Neural cell (in vitro differentiated cells): Measurements from ENCODE around the gene KRT37. TPM values are rescaled to one million over a fixed set of nuclear protein-coding genes. Genes with fewer than 3 reads are reported as not detected.

Source experiments
- H2AFZ ChIP-seq: fragments of 200-600, 300-800 bp; sonication (generic), shearing (Covaris generic); 2 replicates; pipeline ENCODE4 v1.6.0; 2014; ENCODE audit warnings: low read depth, mild to moderate bottlenecking, antibody characterized with exemption, low read length, moderate library complexity
- H3F3A ChIP-seq: fragments of 200-600 bp; shearing (Covaris generic); 2 replicates; pipeline ENCODE4 v1.6.1; 2016; ENCODE audit warnings: mild to moderate bottlenecking, moderate library complexity, mixed read lengths, antibody characterized with exemption, low read length; ENCODE audit not compliant: insufficient read depth, poor library complexity, severe bottlenecking
- H3K27ac ChIP-seq: fragments of 200-600, 300-800 bp; sonication (generic), shearing (Covaris generic); 2 replicates; pipeline ENCODE4 v1.5.1; 2014; ENCODE audit warnings: mild to moderate bottlenecking, low read length, moderate library complexity
- H3K27me3 ChIP-seq: fragments of 300-800, 200-600 bp; sonication (generic), shearing (Covaris generic); 2 replicates; pipeline ENCODE4 v1.6.0; 2014; ENCODE audit warnings: mild to moderate bottlenecking, low read depth, low read length, moderate library complexity; ENCODE audit not compliant: insufficient read depth
- H3K36me3 ChIP-seq: fragments of 300-800, 200-600 bp; sonication (generic), shearing (Covaris generic); 2 replicates; pipeline ENCODE4 v1.5.1; 2014; ENCODE audit warnings: mild to moderate bottlenecking, antibody characterized with exemption, low read length, moderate library complexity; ENCODE audit not compliant: insufficient read depth
- H3K4me2 ChIP-seq: fragments of 300-800, 200-600 bp; sonication (generic), shearing (Covaris generic); 2 replicates; pipeline ENCODE4 v1.6.0; 2014; ENCODE audit warnings: mild to moderate bottlenecking, low read length
- H3K4me3 ChIP-seq: fragments of 300-800, 200-600 bp; sonication (generic), shearing (Covaris generic); 2 replicates; pipeline ENCODE4 v1.5.1; 2014; ENCODE audit warnings: mild to moderate bottlenecking, low read length, moderate library complexity
- H3K79me2 ChIP-seq: fragments of 200-600 bp; shearing (Covaris generic); replicated peaks from 2 replicates; pipeline ENCODE4 v1.6.0; 2014; ENCODE audit warnings: mild to moderate bottlenecking, low read length, moderate library complexity; ENCODE audit not compliant: insufficient read depth
- H3K9ac ChIP-seq: fragments of 300-800, 200-600 bp; sonication (generic), shearing (Covaris generic); 2 replicates; pipeline ENCODE4 v1.6.1; 2016; ENCODE audit warnings: mild to moderate bottlenecking, low read length, mixed read lengths
- H3K9me2 ChIP-seq: fragments of 200-600 bp; shearing (Covaris generic); 2 replicates; pipeline ENCODE4 v1.6.1; 2016; ENCODE audit warnings: mild to moderate bottlenecking, low read length, mixed read lengths; ENCODE audit not compliant: insufficient read depth
- H3K9me3 ChIP-seq: fragments of 200-600, 300-800 bp; sonication (generic), shearing (Covaris generic); 2 replicates; pipeline ENCODE4 v1.6.1; 2016; ENCODE audit warnings: mild to moderate bottlenecking, mixed run types, low read length, moderate library complexity, mixed read lengths
- H4K20me1 ChIP-seq: fragments of 200-600 bp; shearing (Covaris generic); 2 replicates; pipeline ENCODE4 v1.6.1; 2016; ENCODE audit warnings: mild to moderate bottlenecking, mixed run types; ENCODE audit not compliant: insufficient read depth
- EP300 ChIP-seq: fragments of 450-650 bp; conservative IDR thresholded peaks from 2 replicates; pipeline ENCODE4 v1.6.1; 2014; ENCODE audit warnings: antibody characterized with exemption, mild to moderate bottlenecking, moderate library complexity; ENCODE audit not compliant: poor library complexity, severe bottlenecking
- EZH2 ChIP-seq: fragments of 200-600, 300-800 bp; shearing (Covaris generic), sonication (generic); IDR thresholded peaks from 2 replicates; pipeline ENCODE4 v1.6.1; 2014; ENCODE audit warnings: antibody characterized with exemption, low read length, borderline replicate concordance, mild to moderate bottlenecking; ENCODE audit not compliant: insufficient read depth, poor library complexity, severe bottlenecking
- MXI1 ChIP-seq: fragments of 450-650 bp; conservative IDR thresholded peaks from 2 replicates; pipeline ENCODE4 v1.6.1; 2014; ENCODE audit warnings: antibody characterized with exemption, mild to moderate bottlenecking; ENCODE audit not compliant: poor library complexity, severe bottlenecking
- POLR2AphosphoS5 ChIP-seq: IDR thresholded peaks from 2 replicates; pipeline ENCODE4 v1.6.1; 2012
- RAD21 ChIP-seq: fragments of 450-650 bp; conservative IDR thresholded peaks from 2 replicates; pipeline ENCODE4 v1.6.1; 2014; ENCODE audit warnings: antibody characterized with exemption, mild to moderate bottlenecking, moderate library complexity
- SMC3 ChIP-seq: fragments of 450-650 bp; conservative IDR thresholded peaks from 2 replicates; pipeline ENCODE4 v1.6.1; 2014; ENCODE audit warnings: antibody characterized with exemption, mild to moderate bottlenecking, moderate library complexity; ENCODE audit not compliant: poor library complexity
- TAF1 ChIP-seq: IDR thresholded peaks from 2 replicates; pipeline ENCODE4 v1.6.1; 2012; ENCODE audit warnings: low read depth
- polyA plus RNA-seq: library from polyadenylated mRNA; depleted of rRNA; stranded (reverse); fragments of >200 nt; gene quantifications from 2 replicates; pipeline ENCODE4 v1.2.3, GENCODE V29; 2014
- TF ChIP-seq, protein P1 (sequence below): IDR thresholded peaks from 2 replicates; pipeline ENCODE4 v1.6.1; 2012; ENCODE audit warnings: borderline replicate concordance
- TF ChIP-seq, protein P2 (sequence below): fragments of 450-650 bp; IDR thresholded peaks from 2 replicates; pipeline ENCODE4 v1.5.1; 2014; ENCODE audit warnings: antibody characterized with exemption, mild to moderate bottlenecking, moderate library complexity; ENCODE audit not compliant: poor library complexity, severe bottlenecking

Gene KRT37
- polyA plus RNA-seq, 1 donor from 2014 or later = not detected

DNA sequence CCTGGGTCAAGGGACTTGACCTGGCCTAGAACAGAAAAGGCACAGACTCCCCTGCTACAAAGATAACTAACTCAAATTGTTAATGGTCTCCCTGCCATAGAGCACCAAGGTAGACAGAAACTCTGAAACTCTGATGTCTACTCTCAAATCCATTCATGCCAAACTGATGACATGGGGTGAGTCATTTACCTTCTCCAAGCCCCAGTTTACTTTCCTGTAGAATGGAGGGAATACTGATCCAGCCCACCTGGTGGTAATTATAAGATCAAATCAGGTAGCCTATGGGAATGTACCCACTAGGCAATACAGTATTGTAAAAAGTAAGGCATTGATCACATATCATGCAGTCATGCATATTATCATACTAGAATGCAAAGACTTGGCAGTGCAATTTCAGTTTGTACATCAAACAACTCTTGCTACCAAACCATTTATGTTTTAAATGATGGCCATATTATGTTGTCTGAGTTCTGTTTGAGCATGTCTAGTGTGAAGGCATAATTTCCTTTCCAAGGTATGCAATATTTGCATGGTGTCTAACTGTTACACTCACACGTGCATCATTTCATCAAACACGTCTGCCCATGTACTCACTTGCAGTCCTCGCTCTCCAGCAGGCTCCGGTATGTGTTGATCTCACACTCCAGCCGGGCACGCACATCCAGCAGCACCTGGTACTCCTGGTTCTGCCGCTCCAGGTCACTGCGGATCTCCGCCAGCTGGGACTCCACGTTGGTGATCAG lies 30.0 kb downstream of the KRT37 start:
- H3K4me3 ChIP-seq = no peak overlapping the region

DNA sequence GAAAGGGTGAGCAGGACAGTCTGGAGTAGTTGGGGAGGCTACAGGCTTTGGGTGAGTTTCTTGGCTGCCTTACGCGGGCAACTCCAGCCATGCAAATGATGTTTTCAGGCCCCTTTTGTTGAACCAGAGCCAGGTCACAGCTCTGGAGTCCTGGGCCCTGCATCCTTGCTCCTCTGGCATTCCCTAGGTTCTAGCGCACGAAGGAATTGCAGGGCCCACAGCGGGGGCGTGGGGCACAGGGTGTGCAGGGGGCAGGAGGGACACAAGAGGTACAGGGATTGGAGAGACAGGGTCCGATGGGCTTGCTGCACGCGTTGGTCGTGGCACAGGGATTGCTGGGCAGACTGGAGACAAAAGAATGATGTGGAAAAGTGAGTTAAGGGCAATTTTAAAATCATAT lies 30.6 kb downstream of the KRT37 start:
- Histone ChIP-seq H3K27ac (no peak overlapping the region), H3K27me3 (no peaks in the 10 kb centered on the region), H3K79me2 (no peaks in the 10 kb centered on the region), H3K9ac (no peak overlapping the region), H2AFZ (no peak overlapping the region), H3K9me2 (no peaks in the 10 kb centered on the region), H3K4me2 (no peak overlapping the region), H3F3A (no peaks in the 10 kb centered on the region), H4K20me1 (no peaks in the 10 kb centered on the region), H3K36me3 (no peaks in the 10 kb centered on the region), H3K9me3 (no peaks in the 10 kb centered on the region), H3K4me3 (no peak overlapping the region)
- TF ChIP-seq POLR2AphosphoS5 = no peak
- no peak for TF ChIP-seq RAD21
- TF ChIP-seq, protein P1, sequence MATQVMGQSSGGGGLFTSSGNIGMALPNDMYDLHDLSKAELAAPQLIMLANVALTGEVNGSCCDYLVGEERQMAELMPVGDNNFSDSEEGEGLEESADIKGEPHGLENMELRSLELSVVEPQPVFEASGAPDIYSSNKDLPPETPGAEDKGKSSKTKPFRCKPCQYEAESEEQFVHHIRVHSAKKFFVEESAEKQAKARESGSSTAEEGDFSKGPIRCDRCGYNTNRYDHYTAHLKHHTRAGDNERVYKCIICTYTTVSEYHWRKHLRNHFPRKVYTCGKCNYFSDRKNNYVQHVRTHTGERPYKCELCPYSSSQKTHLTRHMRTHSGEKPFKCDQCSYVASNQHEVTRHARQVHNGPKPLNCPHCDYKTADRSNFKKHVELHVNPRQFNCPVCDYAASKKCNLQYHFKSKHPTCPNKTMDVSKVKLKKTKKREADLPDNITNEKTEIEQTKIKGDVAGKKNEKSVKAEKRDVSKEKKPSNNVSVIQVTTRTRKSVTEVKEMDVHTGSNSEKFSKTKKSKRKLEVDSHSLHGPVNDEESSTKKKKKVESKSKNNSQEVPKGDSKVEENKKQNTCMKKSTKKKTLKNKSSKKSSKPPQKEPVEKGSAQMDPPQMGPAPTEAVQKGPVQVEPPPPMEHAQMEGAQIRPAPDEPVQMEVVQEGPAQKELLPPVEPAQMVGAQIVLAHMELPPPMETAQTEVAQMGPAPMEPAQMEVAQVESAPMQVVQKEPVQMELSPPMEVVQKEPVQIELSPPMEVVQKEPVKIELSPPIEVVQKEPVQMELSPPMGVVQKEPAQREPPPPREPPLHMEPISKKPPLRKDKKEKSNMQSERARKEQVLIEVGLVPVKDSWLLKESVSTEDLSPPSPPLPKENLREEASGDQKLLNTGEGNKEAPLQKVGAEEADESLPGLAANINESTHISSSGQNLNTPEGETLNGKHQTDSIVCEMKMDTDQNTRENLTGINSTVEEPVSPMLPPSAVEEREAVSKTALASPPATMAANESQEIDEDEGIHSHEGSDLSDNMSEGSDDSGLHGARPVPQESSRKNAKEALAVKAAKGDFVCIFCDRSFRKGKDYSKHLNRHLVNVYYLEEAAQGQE = no peak
- TF ChIP-seq, protein P2, sequence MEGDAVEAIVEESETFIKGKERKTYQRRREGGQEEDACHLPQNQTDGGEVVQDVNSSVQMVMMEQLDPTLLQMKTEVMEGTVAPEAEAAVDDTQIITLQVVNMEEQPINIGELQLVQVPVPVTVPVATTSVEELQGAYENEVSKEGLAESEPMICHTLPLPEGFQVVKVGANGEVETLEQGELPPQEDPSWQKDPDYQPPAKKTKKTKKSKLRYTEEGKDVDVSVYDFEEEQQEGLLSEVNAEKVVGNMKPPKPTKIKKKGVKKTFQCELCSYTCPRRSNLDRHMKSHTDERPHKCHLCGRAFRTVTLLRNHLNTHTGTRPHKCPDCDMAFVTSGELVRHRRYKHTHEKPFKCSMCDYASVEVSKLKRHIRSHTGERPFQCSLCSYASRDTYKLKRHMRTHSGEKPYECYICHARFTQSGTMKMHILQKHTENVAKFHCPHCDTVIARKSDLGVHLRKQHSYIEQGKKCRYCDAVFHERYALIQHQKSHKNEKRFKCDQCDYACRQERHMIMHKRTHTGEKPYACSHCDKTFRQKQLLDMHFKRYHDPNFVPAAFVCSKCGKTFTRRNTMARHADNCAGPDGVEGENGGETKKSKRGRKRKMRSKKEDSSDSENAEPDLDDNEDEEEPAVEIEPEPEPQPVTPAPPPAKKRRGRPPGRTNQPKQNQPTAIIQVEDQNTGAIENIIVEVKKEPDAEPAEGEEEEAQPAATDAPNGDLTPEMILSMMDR = no peak
- TF ChIP-seq EP300 = no peak
- TF ChIP-seq EZH2 = no peak
- no peak for TF ChIP-seq SMC3
- no peak for TF ChIP-seq MXI1
- no peak for TF ChIP-seq TAF1

More for the DNA sequence above, 30.0 kb downstream of the KRT37 start:
- Histone ChIP-seq H3K9me3 (no peaks in the 10 kb centered on the region), H3K4me2 (no peak overlapping the region), H3K9ac (no peak overlapping the region), H3K36me3 (no peaks in the 10 kb centered on the region), H4K20me1 (no peaks in the 10 kb centered on the region), H2AFZ (no peak overlapping the region), H3K9me2 (no peaks in the 10 kb centered on the region), H3K27me3 (no peaks in the 10 kb centered on the region), H3F3A (no peaks in the 10 kb centered on the region), H3K79me2 (no peaks in the 10 kb centered on the region), H3K27ac (no peak overlapping the region)
- TF ChIP-seq TAF1 = no peak
- TF ChIP-seq MXI1 = no peak
- no peak for TF ChIP-seq POLR2AphosphoS5
